ENCODE data around the gene GUCY2D. TPM values are rescaled to one million over a fixed set of nuclear protein-coding genes. Genes with fewer than 3 reads are reported as not detected.

GUCY2D gene
- total RNA-seq, 1 experiment from 2014 or later = not detected

DNA sequence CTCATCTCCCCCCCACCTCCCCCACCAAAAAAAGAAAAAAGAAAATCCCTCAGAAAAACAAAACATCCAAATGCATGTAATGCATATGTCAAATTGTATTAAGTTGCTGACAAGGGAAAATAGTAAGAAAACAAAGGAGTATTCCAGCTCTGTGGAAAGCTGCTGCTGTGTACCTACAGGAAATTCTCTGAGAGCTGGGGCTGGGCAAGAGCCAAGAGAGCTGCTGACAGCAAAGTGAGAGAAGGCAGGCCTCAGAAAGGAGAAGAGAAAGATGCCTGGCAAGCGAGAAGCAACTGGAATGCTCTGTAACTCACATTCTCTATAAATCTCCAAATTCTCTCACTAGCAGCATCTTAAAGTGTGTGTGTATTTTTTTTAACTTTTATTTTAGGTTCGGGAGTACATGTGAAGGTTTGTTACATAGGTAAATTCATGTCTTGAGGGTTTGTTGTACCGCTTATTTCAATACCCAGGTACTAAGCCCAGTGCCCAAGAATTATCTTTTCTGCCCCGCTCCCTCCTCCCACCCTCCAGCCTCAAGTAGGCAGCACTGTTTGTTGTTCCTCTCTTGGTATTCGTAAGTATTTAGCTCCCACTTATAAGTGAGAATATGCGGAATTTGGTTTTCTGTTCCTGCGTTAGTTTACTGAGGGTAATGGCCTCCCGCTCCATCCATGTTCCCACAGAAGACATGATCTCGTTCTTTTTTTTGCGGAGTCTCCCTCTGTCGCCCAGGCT, 46.0 kb upstream of the GUCY2D start:
- Histone ChIP-seq H3K4me3 (ENCODE audit: low read depth, low read length, poor library complexity, severe bottlenecking) (no peak overlapping the region), H3K4me1 (ENCODE audit: insufficient read depth, low read length, poor library complexity, severe bottlenecking) (no peaks in the 10 kb centered on the region), H3K9me3 (ENCODE audit: low read depth, low read length, poor library complexity, severe bottlenecking) (no peaks in the 10 kb centered on the region), H3K27ac (ENCODE audit: low read depth, low read length, poor library complexity, severe bottlenecking) (no peak overlapping the region), H3K36me3 (ENCODE audit: insufficient read depth, low read length, poor library complexity, severe bottlenecking) (no peaks in the 10 kb centered on the region), H3K27me3 (replicated peaks; ENCODE audit: insufficient read depth, low read depth, low read length, poor library complexity) (no peaks in the 10 kb centered on the region)
- ChIA-PET POLR2A (ENCODE audit: low non-redundant PET) (no interaction called here), CTCF (no interaction called here)
- no peak for DNase-seq (ENCODE audit: low spot score)
- no TSS peak for BruUV-seq (replicated peaks)
- TF ChIP-seq CTCF (conservative IDR thresholded peaks at IDR 0.05; ENCODE audit: low read depth, low read length) (no peak), EZH2 (IDR thresholded peaks at IDR 0.05; ENCODE audit: borderline replicate concordance, low read depth, low read length, poor library complexity, severe bottlenecking) (no peak)
- intact Hi-C loops (cut with micrococcal nuclease; ENCODE audit: unreplicated experiment) = no loop called here

DNA sequence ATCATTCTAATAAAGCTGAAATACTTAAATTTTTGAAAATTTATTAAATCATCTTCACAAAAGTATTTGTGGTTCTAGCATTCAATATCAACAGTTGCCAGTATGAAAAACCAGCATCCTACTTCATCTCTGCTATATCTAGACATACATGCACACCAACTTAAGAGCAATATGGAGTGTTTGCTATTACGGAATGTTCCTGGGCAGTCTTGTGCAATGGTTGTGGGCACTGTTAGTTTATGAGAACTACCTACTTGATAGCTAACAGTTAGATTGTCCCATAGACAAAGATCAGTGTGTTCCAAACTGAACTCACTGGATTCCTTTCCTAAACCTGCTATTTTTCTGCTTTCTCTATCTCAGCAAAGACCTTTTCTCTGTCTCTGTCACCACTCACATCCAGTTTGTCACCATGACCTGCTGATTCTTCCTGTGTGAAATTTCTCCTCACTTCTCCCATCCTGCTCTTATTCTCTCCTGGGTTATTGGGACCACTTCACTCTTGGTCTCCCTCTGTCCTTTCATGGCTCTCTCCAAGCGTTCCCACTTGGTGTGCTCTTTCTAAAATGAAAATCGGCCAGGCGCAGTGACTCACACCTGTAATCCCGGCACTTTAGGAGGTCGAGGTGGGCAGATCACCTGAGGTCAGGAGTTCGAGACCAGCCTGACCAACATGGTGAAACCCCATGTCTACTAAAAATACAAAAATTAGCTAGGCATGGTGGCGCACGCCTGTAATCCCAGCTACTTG, 42.7 kb upstream of the GUCY2D start:
- Histone ChIP-seq H3K27ac (ENCODE audit: low read depth, low read length, poor library complexity, severe bottlenecking) (no peak overlapping the region), H3K9me3 (ENCODE audit: low read depth, low read length, poor library complexity, severe bottlenecking) (no peaks in the 10 kb centered on the region), H3K27me3 (replicated peaks; ENCODE audit: insufficient read depth, low read depth, low read length, poor library complexity) (no peaks in the 10 kb centered on the region), H3K4me3 (ENCODE audit: low read depth, low read length, poor library complexity, severe bottlenecking) (no peak overlapping the region), H3K36me3 (ENCODE audit: insufficient read depth, low read length, poor library complexity, severe bottlenecking) (no peaks in the 10 kb centered on the region), H3K4me1 (ENCODE audit: insufficient read depth, low read length, poor library complexity, severe bottlenecking) (no peaks in the 10 kb centered on the region)
- no peak for DNase-seq (ENCODE audit: low spot score)
- no peak for TF ChIP-seq EZH2 (IDR thresholded peaks at IDR 0.05; ENCODE audit: borderline replicate concordance, low read depth, low read length, poor library complexity, severe bottlenecking)
- no peak for TF ChIP-seq CTCF (conservative IDR thresholded peaks at IDR 0.05; ENCODE audit: low read depth, low read length)
- no TSS peak for BruUV-seq (replicated peaks)
- POLR2A ChIA-PET (ENCODE audit: low non-redundant PET) = no interaction called here
- intact Hi-C loops (cut with micrococcal nuclease; ENCODE audit: unreplicated experiment) = no loop called here
- CTCF ChIA-PET = no interaction called here

- ChIA-PET POLR2A (ENCODE audit: low non-redundant PET) (no interaction called here), CTCF (no interaction called here)
- Histone ChIP-seq H3K27ac (ENCODE audit: low read depth, low read length, poor library complexity, severe bottlenecking) (no peak overlapping the region), H3K4me1 (ENCODE audit: insufficient read depth, low read length, poor library complexity, severe bottlenecking) (no peaks in the 10 kb centered on the region), H3K9me3 (ENCODE audit: low read depth, low read length, poor library complexity, severe bottlenecking) (no peaks in the 10 kb centered on the region), H3K27me3 (replicated peaks; ENCODE audit: insufficient read depth, low read depth, low read length, poor library complexity) (no peaks in the 10 kb centered on the region), H3K36me3 (ENCODE audit: insufficient read depth, low read length, poor library complexity, severe bottlenecking) (no peaks in the 10 kb centered on the region), H3K4me3 (ENCODE audit: low read depth, low read length, poor library complexity, severe bottlenecking) (no peak overlapping the region)
- DNase-seq (ENCODE audit: low spot score) = no peak
- no TSS peak for BruUV-seq (replicated peaks)
- intact Hi-C loops (cut with micrococcal nuclease; ENCODE audit: unreplicated experiment) = no loop called here
- no peak for TF ChIP-seq EZH2 (IDR thresholded peaks at IDR 0.05; ENCODE audit: borderline replicate concordance, low read depth, low read length, poor library complexity, severe bottlenecking)
Measured at GRCh38 chr17:7961421-7961820, 41.0 kb upstream of the GUCY2D start.

Data from A673 (cell line).